UCSD-AML1 (cell line): ENCODE measurements around the gene ACAD10.

Experiments used
- DNase-seq: peaks from one replicate; lab custom pipeline; 2025; ENCODE audit not compliant: unreplicated experiment; lab: John Stamatoyannopoulos, UW

ACAD10 gene

DNA sequence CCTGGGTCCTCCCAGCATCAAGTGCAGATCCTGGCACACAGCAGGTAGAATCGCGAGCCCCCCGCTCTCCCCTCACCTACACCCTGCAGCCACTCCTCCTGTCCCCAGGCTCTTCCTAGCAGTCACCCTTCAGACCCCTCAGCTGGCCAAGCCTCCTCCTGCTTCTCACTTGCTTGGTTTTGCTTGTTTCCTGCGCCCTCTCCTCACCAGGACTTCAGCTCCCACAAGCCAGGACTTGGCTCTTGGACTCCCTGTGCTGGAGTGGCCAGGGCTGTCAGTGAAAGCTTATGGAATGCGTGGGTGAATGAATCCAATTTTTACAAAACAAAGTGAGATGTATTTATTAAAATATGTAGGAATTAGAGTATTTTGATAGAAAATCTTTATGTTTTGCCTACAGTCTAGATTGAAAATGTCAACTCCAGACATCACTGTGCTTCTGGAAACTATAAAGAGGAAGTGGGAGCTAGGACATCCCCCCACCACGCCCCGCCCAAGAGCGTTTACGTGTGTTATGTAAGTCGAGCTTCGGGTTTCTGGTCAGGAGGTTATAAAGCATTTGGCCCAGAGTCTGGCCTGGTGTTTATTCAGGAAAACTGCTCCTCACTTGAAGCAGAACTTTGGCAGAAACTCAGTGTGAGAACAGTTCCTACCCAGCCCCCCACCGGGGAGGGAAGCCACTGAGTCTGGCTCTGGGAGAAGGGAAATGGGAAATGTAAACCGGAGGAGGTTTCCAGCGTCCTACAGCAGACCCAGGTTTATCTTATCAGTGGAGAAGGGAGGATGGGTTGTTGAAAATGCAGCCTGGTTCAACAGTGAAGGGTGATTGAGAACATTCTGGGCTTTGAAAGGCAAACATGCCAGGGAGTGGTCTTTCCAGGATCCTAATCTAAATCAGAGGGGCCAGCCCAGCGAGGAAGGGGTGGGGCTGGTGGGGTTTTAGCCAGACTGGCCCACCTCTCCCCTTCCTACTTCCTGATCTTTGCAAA lies 89.6 kb downstream of the ACAD10 start:
- peak; percentile 84 for DNase-seq

DNA sequence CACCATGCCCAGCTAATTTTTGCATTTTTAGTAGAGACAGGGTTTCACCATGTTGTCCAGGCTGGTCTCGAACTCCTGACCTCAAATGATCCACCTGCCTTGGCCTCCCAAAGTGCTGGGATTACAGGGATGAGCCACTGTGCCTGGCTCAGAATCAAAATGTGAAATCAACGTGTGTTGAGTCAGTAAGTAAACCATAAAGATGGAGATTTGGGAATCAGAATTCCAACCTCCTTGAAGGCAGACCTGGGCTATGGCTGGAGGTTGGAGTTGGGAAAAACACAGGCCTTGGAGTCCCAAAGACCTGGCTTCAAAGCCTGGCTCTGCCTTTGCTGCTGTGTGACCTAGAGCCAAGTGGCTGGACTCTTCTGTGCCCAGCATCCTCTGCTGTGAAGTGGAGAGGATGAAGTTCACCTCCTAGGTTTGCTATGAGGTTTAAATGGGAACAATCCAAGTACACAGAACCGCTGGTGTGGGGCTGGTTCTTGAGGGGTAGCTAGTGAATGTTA lies 91.0 kb downstream of the ACAD10 start:
- no peak for DNase-seq

DNA sequence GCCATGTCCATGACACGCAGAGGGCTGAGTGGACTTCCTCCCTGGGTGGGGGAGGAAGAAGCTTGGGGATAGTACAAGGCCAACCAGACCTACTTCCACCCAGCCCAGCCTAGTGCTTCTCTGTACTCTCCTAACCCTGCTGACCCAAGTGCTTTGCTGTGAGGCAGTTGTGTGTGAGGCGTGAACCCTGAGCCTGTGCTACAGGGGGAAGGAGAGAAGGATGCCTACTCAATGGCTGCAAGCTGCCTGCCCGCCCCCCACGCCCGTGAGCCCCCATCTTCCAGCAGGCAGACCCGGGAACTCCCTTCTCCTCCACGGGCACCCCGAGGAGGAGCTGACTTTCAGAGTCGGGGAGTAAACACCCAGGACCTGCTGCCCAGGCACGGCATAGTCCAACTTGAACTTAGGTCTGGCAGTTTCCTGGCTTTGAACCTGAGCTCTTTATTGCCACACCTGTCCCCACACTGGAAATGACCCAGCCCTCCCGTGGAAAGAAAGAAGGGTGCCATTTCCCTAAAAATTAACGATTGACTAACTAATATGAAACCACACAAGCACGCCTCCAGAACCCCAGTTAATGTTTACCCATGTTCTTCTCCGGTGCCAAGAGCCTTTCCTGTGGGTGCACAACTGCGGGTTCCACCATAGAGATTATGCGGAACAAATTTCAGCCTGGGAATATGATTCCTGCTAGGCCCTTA lies 91.6 kb downstream of the ACAD10 start:
- DNase-seq: no peak

DNA sequence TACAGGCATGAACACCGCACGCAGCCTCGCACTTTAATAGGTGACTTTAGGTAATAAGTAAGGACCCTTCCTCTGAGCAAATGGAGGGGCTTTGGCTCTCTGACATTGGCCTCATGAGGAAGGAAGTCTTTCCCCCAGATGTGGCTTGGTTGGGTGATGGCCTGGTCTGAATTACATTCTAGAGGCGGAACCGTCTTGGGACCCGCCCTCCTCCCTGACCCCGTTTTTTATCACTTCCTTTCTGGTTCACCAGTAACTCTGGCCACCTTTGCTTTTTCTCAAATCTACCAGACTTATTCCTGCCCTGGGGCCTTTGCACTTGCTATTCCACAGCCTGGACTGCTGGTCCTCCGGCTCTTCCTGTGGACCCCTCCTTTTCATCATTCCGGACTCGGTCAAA lies 94.3 kb downstream of the ACAD10 start:
- DNase-seq: no peak

DNA sequence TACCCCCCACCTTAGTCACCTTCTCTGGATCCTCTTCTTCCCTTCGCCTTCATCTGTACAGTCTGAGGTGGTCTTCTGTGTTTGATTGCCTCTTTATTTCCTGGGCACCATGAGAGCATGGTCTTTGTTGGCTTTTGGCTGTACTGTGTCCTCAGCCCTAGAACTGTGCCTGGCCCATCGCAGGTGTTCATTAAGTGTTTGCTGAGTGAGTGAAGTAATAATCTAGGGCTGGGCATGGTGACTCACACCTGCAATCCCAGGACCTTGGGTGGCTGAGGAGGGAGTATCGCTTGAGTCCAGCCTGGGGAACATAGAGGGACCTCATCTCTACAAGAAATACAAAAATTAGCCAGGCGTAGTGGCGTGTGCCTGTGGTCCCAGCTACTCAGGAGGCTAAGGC lies 94.8 kb downstream of the ACAD10 start:
- no peak for DNase-seq

DNA sequence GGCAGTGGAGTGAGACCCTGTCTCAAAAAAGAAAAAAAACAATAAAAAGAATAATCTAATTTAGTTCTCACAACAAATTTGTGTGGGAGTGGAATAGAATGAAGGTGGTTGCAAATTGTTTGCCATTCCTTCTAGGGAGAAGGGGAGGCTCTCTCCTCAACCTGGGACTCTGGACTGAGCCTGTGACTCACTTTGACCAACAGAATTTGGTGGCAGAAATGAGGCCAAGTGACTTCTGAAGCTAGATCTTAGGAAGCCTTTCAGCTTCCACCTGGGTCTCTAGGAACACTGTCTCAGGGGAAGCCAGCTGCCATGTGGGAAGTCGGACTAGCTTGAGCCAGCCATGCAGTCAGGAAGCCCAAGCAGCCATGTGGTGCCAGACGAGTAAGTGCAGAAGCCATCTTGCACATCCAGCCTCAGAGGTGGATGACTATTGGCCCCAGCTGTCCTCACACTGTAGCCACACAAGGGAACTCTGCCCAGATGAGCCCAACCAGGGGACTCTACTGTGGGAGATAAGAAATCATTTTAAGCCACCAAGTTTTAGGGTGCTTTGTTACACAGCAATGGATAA lies 95.3 kb downstream of the ACAD10 start:
- DNase-seq: no peak

DNA sequence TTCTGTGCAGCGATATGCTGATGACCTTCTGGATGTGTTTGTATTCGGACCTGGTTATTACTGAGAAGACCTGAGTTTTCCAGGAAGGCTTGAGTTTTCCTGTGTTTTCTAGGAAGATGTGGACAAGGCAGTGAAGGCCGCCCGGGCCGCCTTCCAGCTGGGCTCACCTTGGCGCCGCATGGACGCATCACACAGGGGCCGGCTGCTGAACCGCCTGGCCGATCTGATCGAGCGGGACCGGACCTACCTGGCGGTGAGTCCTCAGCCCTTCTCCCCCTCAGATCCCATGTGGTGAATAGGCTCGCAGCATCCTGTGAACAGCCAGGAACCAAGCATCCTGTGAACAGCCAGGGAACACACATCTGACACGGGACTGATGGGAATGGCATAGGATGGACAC lies 97.2 kb downstream of the ACAD10 start:
- DNase-seq: no peak

DNA sequence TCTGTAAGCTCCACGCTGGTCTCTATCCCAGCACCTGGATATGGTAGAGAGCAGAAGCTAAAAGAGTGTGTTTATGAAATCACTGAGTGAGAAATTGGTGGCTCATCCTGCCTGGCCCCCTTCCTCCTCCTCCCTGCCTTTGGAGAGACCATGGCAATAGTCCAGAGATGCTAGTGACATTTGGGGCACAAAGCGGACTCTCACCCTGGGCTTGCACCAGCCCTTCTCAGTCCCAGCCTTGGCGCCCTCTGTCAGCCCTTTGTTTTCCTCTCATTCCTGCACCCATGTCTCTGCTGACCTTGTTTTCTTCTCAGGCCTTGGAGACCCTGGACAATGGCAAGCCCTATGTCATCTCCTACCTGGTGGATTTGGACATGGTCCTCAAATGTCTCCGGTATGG lies 99.1 kb downstream of the ACAD10 start:
- no peak for DNase-seq

DNA sequence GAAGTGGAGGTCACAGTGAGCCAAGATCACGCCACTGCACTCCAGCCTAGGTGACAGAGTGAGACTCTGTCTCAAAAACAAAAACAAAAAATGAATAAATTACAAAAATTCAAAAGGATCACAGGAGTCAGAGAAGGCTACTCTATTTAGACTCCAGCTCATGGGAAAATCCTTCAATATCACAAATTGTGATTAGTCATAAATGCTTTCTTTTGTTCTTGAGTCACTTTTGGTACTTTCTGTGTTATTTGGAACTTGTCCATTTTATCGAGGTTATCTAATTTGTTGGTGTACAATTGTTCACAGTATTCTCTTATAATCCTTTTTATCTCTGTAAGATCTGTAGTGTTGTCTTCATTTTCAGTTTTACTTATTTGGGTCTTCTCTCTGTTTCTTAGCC lies 99.8 kb downstream of the ACAD10 start:
- DNase-seq: no peak

DNA sequence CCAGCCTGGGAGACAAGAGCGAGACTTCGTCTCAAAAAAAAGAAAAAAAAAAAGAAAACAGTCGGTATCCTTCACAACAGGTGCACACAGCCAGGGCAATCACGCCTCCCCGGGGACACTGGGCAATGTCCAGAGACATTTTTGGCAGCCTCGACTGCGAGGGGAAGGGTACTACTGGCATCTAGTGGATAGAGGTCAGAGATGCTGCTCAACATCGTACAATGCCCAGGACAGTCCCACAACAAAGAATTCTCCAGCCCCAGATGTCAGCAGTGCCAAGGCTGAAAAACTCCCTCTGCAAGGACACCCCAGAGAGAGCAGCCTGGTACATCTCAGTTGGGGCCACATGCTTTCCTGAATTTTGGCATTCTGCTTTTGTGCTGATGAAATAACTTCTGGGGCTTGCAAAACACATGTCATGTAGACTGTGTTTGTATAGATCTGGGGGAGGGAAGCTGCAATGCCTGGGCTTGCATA lies 102.4 kb downstream of the ACAD10 start:
- no peak for DNase-seq

DNA sequence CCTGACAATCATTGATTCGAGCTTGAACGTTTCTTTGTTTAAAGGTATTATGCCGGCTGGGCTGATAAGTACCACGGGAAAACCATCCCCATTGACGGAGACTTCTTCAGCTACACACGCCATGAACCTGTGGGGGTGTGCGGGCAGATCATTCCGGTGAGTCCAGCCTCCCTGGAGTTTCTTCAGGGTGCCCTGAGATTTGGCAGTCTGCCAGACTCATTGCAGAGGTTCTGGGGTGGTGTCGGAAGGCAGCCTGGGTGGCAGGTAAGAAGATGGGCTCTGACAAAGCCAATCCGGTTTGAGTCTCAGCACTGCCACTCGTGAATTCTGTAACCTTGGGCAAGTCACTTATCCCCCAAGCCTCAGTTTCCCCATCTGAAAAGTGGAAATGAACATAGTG lies 103.9 kb downstream of the ACAD10 start:
- DNase-seq: no peak

DNA sequence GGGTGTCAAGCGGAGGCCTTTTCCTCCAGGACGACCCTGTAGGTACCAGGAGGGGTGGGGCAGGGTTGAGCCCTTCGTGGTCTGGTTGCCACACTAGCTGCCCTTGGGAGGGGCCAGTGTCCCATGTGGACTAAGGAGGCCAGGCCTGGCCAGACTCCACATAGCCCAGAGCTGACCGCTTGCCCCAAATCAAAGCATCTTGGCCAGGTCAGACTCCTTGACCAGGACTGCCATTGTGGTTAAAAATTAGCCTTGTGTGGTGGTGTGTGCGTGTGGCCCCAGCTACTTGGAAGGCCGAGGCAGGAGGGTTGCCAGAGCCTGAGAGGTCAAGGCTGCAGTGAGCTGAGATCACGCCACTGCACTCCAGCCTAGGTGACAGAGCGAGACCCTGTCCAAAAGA lies 105.7 kb downstream of the ACAD10 start:
- no peak for DNase-seq

DNA sequence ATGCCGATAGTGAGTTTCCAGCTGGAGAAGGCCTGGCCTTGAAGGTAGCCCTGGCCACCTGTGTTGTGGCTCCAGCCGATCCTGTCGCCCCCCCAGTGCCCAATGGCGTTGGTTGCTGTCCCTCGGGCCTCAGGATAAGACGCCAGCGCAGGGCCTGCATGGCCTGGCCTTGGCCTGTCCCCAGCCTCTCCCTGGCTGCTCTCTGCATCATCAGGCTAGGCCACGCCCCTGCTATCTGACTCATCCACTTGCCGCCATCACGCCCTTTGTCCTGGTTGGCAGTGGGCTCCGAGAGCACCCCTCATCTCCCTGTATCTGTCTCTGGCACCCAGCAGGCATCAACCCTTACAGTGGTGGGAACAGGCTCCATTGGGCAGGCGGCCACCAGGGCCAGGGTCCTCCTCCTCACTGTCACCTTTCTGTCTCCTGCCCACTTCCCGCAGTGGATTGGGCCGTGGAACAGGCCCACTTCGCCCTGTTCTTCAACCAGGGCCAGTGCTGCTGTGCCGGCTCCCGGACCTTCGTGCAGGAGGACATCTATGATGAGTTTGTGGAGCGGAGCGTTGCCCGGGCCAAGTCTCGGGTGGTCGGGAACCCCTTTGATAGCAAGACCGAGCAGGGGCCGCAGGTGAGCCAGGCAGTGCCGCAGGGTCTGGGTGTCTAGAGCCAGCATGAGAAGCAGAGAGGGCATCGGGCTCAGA lies 106.5 kb downstream of the ACAD10 start:
- DNase-seq: no peak

DNA sequence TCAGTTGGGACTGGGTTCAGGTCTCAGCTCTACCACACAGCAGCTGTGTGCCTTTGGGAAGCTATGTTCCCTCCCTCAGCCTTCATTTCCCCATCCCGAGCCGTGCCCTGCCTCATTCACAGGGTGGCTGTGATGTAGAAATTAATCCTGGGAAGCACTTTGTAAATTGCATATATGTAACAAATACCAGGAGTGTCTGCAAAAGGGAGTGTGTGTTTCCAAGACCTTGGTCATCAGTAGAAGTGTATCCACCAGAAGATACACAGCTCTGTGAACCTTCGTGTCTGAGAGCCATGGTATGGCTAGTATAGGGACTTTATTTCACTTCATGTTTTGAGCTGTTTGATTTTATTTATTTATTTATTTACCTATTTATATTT lies 107.0 kb downstream of the ACAD10 start:
- no peak for DNase-seq

DNA sequence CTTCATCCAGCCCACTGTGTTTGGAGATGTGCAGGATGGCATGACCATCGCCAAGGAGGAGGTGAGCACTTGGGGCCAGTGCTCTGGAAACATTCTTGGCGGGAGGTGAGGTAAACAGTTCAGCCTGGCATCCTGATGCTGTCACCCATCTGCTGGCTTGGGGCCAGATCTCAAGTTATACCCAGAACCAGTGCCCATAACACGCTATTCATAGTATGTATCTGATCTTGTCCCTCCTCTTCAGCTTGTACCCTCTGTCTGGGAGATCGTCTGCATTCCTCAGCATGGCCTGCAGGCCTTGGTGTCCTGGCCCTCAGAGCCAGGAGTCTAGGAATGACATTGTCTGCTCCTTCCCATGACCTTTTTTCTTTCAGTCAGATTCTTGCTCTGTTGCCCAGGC lies 112.3 kb downstream of the ACAD10 start:
- no peak for DNase-seq

DNA sequence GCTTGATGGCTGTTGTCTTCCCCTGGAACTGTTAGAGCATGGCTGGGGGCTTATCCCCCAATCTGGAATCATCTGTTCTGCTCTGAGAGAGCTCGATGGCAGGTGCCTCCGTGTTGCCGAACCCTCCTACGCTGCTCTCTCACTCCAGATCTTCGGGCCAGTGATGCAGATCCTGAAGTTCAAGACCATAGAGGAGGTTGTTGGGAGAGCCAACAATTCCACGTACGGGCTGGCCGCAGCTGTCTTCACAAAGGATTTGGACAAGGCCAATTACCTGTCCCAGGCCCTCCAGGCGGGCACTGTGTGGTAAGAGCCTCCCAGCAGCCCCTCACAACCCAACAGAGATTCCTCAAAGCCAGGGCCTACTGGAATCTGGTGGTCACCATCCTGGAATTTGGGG lies 113.9 kb downstream of the ACAD10 start:
- no peak for DNase-seq

DNA sequence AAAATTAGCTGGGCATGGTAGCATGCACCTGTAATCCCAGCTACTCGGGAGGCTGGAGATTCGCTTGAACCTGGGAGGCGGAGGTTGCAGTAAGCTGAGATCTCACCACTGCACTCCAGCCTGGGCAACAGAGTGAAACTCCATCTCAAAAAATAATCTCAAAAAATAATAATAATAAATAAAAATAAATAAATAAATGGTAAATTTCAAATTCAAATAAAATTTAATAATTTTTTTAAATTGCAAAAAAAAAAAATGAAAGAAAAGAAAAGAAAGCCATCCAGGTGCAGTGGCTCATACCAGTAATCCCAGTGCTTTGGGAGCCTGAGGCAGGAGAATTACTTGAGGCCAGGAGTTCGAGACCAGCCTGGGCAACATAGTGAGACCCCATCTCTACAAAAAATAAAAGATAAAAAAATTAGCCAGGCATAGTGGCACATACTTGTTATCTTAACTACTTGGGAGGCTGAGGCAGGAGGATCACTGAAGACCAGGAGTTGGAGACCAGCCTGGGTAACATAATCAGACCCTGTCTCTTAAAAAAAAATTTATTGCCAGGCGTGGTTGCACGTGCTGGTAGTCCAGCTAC lies 117.3 kb downstream of the ACAD10 start:
- DNase-seq: no peak

DNA sequence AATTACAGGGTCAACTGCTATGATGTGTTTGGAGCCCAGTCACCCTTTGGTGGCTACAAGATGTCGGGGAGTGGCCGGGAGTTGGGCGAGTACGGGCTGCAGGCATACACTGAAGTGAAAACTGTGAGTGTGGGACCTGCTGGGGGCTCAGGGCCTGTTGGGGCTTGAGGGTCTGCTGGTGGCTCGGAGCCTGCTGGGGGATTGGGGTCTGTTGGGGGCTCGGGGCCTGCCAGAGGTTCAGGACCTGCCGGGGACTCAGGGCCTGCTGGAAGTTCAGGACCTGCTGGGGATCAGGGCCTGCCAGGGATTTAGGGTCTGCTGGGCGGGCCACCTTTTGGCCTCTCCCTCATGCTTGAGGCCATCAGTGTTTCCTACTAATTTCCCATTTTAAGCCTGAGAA lies 118.0 kb downstream of the ACAD10 start:
- DNase-seq: no peak

DNA sequence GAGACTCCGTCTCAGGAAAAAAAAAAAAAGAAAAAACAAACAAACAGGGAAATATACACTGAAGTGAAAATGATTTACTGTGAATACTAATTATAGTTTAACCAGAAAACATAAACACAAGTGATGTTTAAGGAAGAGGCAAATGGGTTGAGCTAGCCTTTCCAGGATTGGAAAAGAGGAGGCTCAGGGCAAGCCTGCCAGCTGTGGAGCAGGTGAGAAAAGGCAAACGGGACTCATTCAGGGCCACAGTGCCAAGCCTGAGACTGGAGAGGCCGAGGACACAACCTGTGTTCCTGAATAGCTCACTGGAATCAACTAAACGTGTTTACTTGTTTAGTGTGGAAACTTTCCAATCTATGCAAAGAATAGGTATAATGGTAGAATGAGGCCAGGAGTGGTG lies 120.5 kb downstream of the ACAD10 start:
- DNase-seq: no peak
